GM12892 (cell line): ENCODE measurements around the gene PTPRK.

ENCODE experiments used
- POLR2A ChIP-seq: IDR thresholded peaks from 2 replicates; pipeline ENCODE4 v1.6.1; 2011; ENCODE audit warnings: low read depth, low read length, control low read depth
- POLR2AphosphoS5 ChIP-seq: IDR thresholded peaks from 2 replicates; pipeline ENCODE4 v1.6.1; 2011; ENCODE audit warnings: low read depth, low read length, control low read depth
- TAF1 ChIP-seq: IDR thresholded peaks from 2 replicates; pipeline ENCODE4 v1.6.1; 2011; ENCODE audit warnings: low read depth, mild to moderate bottlenecking, control low read depth, low read length, borderline replicate concordance

DNA sequence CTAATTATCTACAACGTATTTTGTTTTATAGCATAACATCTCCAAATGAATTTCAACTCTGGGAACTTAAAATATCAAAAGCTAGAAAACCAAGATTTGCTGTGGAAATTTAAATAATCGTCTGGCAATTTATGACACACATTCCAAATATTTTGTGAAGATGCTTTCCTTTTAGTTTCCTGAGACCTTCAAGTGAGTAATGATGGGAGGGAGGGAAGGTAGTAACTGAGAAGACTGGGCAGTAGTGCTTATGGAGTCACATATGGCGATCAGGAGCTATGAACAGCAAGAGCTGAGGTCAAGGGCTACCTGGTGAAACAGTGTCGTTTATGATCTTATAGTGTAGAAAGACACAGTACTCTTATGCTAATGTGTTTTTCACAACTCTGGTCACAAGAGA is 441.4 kb downstream of the PTPRK start:
- TF ChIP-seq POLR2A (no peak), POLR2AphosphoS5 (no peak), TAF1 (no peak)
